ENCODE measurements around the gene DLX6.

Gene DLX6

GRCh38 chr7:96996958-96997511, 8.3 kb upstream of the DLX6 start:
- TF ChIP-seq POLR2A (IDR thresholded peaks at IDR 0.05; ENCODE audit: extremely low read depth, insufficient read length) = no peak
- TF ChIP-seq CTCF (IDR thresholded peaks at IDR 0.05; ENCODE audit: low read depth, low read length) = no peak
- TF ChIP-seq MYC (IDR thresholded peaks at IDR 0.05; ENCODE audit: low read depth, low read length) = no peak
- TF ChIP-seq MAX (IDR thresholded peaks at IDR 0.05; ENCODE audit: low read depth, low read length) = no peak
- DNase-seq (ENCODE audit: low read depth) = no peak
- H3K4me3 ChIP-seq (ENCODE audit: low read depth, low read length) = no peak overlapping the region

- no peak for DNase-seq (ENCODE audit: low read depth)
- TF ChIP-seq POLR2A (IDR thresholded peaks at IDR 0.05; ENCODE audit: extremely low read depth, insufficient read length) = no peak
- no peak for TF ChIP-seq MAX (IDR thresholded peaks at IDR 0.05; ENCODE audit: low read depth, low read length)
- no peak for TF ChIP-seq CTCF (IDR thresholded peaks at IDR 0.05; ENCODE audit: low read depth, low read length)
- TF ChIP-seq MYC (IDR thresholded peaks at IDR 0.05; ENCODE audit: low read depth, low read length) = no peak
- H3K4me3 ChIP-seq (ENCODE audit: low read depth, low read length) = no peak overlapping the region
Measured at GRCh38 chr7:96997512-96998032, 7.8 kb upstream of the DLX6 start.

- DNase-seq (ENCODE audit: low read depth) = no peak
- no peak overlapping the region for H3K4me3 ChIP-seq (ENCODE audit: low read depth, low read length)
- TF ChIP-seq CTCF (IDR thresholded peaks at IDR 0.05; ENCODE audit: low read depth, low read length) (no peak), MYC (IDR thresholded peaks at IDR 0.05; ENCODE audit: low read depth, low read length) (no peak), MAX (IDR thresholded peaks at IDR 0.05; ENCODE audit: low read depth, low read length) (no peak), POLR2A (IDR thresholded peaks at IDR 0.05; ENCODE audit: extremely low read depth, insufficient read length) (no peak)
Measured at GRCh38 chr7:96998333-96998732, 7.0 kb upstream of the DLX6 start.

GRCh38 chr7:96998744-96999143, 6.6 kb upstream of the DLX6 start:
- no peak for DNase-seq (ENCODE audit: low read depth)
- H3K4me3 ChIP-seq (ENCODE audit: low read depth, low read length) = no peak overlapping the region
- no peak for TF ChIP-seq MAX (IDR thresholded peaks at IDR 0.05; ENCODE audit: low read depth, low read length)
- TF ChIP-seq CTCF (IDR thresholded peaks at IDR 0.05; ENCODE audit: low read depth, low read length) = no peak

GRCh38 chr7:97001221-97001620, 4.1 kb upstream of the DLX6 start:
- no peak for TF ChIP-seq POLR2A (IDR thresholded peaks at IDR 0.05; ENCODE audit: extremely low read depth, insufficient read length)
- TF ChIP-seq CTCF (IDR thresholded peaks at IDR 0.05; ENCODE audit: low read depth, low read length) = no peak
- TF ChIP-seq MYC (IDR thresholded peaks at IDR 0.05; ENCODE audit: low read depth, low read length) = no peak
- TF ChIP-seq MAX (IDR thresholded peaks at IDR 0.05; ENCODE audit: low read depth, low read length) = no peak
- no peak overlapping the region for H3K4me3 ChIP-seq (ENCODE audit: low read depth, low read length)
- DNase-seq (ENCODE audit: low read depth) = no peak

Measured in NB4 (cell line).